Measurements from ENCODE around the gene RANBP9. TPM values are rescaled to one million over a fixed set of nuclear protein-coding genes. Genes with fewer than 3 reads are reported as not detected.

RANBP9 gene
- total and polyA plus RNA-seq, 9 of the 15 experiments (the other 6 are each of a cell fraction or from before 2014, with no cell fraction given): 27.5 to 130 (median 61.5) TPM

DNA sequence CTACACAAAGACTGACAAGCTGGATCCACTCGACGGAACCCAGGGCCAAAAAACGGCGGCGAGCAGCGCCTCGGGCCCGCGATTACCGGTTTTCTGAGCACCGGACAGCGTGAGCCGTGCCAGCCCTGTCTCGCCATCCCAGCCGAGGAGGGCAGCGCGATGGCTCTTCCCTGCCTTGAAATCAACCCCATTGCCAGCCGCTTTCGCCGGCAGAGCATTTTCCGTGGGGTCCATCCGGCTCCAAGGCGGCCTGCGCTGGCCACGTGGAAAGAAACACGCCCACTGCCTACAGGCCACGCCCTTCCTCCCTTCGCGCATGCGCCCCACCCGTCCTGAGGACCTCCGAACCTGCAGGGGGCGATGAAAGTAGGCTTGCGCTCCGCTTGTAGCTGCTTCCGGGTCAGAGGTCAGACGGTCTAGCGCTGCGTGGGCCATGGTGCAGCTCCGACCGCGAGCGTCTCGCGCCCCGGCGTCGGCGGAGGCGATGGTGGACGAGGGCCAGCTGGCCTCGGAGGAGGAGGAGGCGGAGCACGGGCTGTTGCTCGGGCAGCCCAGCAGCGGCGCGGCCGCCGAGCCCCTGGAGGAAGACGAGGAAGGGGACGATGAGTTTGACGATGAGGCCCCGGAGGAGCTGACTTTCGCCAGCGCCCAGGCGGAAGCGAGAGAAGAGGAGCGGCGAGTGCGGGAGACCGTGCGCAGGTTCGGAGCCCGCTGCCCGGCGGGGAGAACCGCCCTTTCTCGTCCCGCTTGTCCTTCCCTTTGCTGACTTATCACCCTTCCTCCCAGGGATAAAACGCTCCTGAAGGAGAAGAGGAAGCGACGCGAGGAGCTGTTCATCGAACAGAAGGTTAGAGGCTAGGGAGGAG, 96.5 kb downstream of the RANBP9 start, which contains the start of gene NOL7 (continued):
- TF ChIP-seq TFAP4 (CRISPR knock-in tag; IDR thresholded peaks at IDR 0.05; ENCODE audit: borderline replicate concordance) (peak; percentile 99), MAFG (tag; conservative IDR thresholded peaks at IDR 0.05) (no peak), KAT7 (CRISPR knock-in tag; IDR thresholded peaks at IDR 0.05; ENCODE audit: borderline replicate concordance) (peak; percentile 99), FOXK2 (conservative IDR thresholded peaks at IDR 0.05 in 1 of 2, IDR thresholded peaks at IDR 0.05 in 1 of 2; ENCODE audit: low read depth in 2 of 2) (peak; percentile 95 to 97), ZBTB9 (CRISPR knock-in tag; IDR thresholded peaks at IDR 0.05) (peak; percentile 76), ZNF280B (CRISPR knock-in tag; IDR thresholded peaks at IDR 0.05) (no peak), SETDB1 (IDR thresholded peaks at IDR 0.05; ENCODE audit: low read length) (no peak), SP1 (CRISPR knock-in tag; IDR thresholded peaks at IDR 0.05) (peak; percentile 100), CXXC5 (CRISPR knock-in tag; IDR thresholded peaks at IDR 0.05) (peak; percentile 98), CREB3L1 (IDR thresholded peaks at IDR 0.05; ENCODE audit: borderline replicate concordance, low read depth) (peak; percentile 95), SREBF2 (CRISPR knock-in tag; IDR thresholded peaks at IDR 0.05) (no peak), FOXJ3 (CRISPR knock-in tag; IDR thresholded peaks at IDR 0.05) (no peak), MTA1 (IDR thresholded peaks at IDR 0.05; ENCODE audit: borderline replicate concordance) (no peak), GTF2A2 (tag; IDR thresholded peaks at IDR 0.05) (peak; percentile 68), SNIP1 (IDR thresholded peaks at IDR 0.05; ENCODE audit: low read depth) (peak; percentile 91)
- TF ChIP-seq, protein P1, sequence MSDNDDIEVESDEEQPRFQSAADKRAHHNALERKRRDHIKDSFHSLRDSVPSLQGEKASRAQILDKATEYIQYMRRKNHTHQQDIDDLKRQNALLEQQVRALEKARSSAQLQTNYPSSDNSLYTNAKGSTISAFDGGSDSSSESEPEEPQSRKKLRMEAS (CRISPR knock-in tag; IDR thresholded peaks at IDR 0.05): peak; percentile 100
- TF ChIP-seq, protein P2, sequence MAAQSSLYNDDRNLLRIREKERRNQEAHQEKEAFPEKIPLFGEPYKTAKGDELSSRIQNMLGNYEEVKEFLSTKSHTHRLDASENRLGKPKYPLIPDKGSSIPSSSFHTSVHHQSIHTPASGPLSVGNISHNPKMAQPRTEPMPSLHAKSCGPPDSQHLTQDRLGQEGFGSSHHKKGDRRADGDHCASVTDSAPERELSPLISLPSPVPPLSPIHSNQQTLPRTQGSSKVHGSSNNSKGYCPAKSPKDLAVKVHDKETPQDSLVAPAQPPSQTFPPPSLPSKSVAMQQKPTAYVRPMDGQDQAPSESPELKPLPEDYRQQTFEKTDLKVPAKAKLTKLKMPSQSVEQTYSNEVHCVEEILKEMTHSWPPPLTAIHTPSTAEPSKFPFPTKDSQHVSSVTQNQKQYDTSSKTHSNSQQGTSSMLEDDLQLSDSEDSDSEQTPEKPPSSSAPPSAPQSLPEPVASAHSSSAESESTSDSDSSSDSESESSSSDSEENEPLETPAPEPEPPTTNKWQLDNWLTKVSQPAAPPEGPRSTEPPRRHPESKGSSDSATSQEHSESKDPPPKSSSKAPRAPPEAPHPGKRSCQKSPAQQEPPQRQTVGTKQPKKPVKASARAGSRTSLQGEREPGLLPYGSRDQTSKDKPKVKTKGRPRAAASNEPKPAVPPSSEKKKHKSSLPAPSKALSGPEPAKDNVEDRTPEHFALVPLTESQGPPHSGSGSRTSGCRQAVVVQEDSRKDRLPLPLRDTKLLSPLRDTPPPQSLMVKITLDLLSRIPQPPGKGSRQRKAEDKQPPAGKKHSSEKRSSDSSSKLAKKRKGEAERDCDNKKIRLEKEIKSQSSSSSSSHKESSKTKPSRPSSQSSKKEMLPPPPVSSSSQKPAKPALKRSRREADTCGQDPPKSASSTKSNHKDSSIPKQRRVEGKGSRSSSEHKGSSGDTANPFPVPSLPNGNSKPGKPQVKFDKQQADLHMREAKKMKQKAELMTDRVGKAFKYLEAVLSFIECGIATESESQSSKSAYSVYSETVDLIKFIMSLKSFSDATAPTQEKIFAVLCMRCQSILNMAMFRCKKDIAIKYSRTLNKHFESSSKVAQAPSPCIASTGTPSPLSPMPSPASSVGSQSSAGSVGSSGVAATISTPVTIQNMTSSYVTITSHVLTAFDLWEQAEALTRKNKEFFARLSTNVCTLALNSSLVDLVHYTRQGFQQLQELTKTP (IDR thresholded peaks at IDR 0.05; ENCODE audit: low read depth in 1 of 2, partially characterized antibody in 2 of 2): peak in 1 of 2 experiments; percentile 25

All from K562 (cell line).